GM12801 (cell line): ENCODE results near the gene PRR5L.

ENCODE experiments used
- TF ChIP-seq, protein P1 (sequence below): IDR thresholded peaks from one replicate; pipeline ENCODE4 v1.5.1; 2011; ENCODE audit warnings: control low read depth; ENCODE audit not compliant: insufficient read length; ENCODE audit errors: extremely low read depth

PRR5L gene

DNA sequence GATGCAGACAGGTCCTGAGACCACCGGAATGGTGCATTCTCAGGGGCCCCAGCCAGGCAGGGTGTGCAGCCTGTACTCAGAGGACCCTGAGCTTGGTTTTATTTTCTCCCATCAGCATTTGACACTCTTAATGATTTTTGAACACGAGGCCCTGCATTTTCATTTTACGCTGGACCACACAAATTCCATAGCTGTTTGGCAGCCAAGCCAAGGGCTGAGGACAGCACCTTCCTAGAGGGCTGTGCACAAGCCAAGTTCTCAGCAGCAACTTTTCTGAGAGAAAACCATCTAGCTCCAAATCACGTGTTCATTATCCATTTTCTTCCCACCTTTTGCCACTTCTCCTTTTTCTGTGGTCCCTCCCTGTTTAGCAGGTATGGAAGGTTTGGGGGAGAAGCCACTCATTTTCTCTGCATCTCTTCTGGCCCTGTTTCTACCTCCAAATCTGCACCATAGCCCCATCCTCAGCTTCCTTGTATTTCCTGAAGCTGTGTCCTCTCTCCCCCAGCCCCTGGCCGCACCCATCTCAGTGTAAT lies 153.5 kb downstream of the PRR5L start:
- TF ChIP-seq, protein P1, sequence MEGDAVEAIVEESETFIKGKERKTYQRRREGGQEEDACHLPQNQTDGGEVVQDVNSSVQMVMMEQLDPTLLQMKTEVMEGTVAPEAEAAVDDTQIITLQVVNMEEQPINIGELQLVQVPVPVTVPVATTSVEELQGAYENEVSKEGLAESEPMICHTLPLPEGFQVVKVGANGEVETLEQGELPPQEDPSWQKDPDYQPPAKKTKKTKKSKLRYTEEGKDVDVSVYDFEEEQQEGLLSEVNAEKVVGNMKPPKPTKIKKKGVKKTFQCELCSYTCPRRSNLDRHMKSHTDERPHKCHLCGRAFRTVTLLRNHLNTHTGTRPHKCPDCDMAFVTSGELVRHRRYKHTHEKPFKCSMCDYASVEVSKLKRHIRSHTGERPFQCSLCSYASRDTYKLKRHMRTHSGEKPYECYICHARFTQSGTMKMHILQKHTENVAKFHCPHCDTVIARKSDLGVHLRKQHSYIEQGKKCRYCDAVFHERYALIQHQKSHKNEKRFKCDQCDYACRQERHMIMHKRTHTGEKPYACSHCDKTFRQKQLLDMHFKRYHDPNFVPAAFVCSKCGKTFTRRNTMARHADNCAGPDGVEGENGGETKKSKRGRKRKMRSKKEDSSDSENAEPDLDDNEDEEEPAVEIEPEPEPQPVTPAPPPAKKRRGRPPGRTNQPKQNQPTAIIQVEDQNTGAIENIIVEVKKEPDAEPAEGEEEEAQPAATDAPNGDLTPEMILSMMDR = no peak

DNA sequence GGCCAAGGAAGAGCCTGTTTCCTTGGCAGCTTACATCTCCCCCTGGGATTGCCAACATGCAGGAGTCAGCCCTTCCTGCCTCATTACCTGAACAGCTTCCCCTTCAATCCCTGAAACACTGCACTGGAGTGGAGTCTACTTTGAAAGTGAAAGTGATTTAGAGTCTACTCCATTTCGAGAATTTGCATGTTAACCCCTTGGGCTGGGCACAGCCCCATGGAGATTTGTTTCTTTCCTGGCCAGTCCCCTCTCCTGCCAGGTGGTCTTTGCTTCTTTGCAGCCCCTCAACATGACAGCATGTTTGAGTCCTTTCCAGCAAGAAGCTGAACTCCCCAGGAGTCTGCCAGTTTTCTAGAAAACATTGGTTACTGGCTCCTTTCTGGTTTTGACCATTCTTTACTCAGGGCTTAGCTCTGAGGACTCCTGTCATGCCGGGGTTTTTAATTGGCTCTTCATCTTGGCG lies 154.1 kb downstream of the PRR5L start:
- TF ChIP-seq, protein P1 = no peak

DNA sequence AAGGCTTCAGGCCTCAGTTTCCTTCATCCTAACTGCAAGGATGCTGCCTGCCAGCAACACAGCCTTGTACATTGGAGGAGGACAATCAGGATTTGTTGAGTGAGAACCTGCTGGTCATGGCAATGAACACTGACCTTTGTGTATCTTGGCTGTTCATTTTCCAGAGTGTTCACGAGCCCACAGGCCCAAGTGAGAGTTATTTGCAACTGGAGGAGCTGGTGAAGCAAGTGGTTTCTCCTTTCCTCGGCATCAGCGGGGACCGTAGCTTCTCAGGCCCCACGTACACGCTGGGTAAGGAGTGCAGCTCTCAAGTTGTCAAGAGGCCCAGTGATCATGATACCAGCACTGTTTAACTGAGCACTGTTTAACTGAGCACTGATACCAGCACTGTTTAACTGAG lies 155.0 kb downstream of the PRR5L start:
- TF ChIP-seq, protein P1 = no peak

- TF ChIP-seq, protein P1 = no peak
Observed at GRCh38 chr11:36451681-36452080, 155.6 kb downstream of the PRR5L start.

GRCh38 chr11:36452236-36452940 lies 156.3 kb downstream of the PRR5L start:
- TF ChIP-seq, protein P1 = no peak

- TF ChIP-seq, protein P1 = no peak
Observed at GRCh38 chr11:36452961-36453360, 156.9 kb downstream of the PRR5L start.

- TF ChIP-seq, protein P1 = no peak
Observed at GRCh38 chr11:36453678-36454077, 157.6 kb downstream of the PRR5L start.
